Measurements from ENCODE around the gene PDE4D. TPM values are rescaled to one million over a fixed set of nuclear protein-coding genes. Genes with fewer than 3 reads are reported as not detected.

Gene PDE4D
- total RNA-seq, 1 experiment from 2014 or later = 3.6 TPM

- H3K27ac ChIP-seq (ENCODE audit: low read length) = peak overlapping the region; percentile 99
- H2AFZ ChIP-seq (ENCODE audit: low read length) = no peak overlapping the region
- H3K79me2 ChIP-seq (ENCODE audit: low read length) = no peaks in the 10 kb centered on the region
- peak overlapping the region; percentile 96 for H3K9ac ChIP-seq (ENCODE audit: low read length)
- peaks cover 28% of the 10 kb centered on the region for H3K4me1 ChIP-seq (ENCODE audit: insufficient read depth, low read length)
- H3K4me2 ChIP-seq (ENCODE audit: low read length) = peak overlapping the region; percentile 83
- no peaks in the 10 kb centered on the region for H3F3A ChIP-seq (ENCODE audit: low read length, unreplicated experiment)
- intact Hi-C loops (cut with micrococcal nuclease) = loop anchor here (1.0 to 5.0 kb wide), 9 partner anchors 40 to 913 kb away; no protein-coding TSS in a partner anchor
- ChIA-PET CTCF (interaction anchor here (0.6 to 1.4 kb wide), 2 partner anchors 127 to 294 kb away, joined by 4 to 5 read pairs; no protein-coding TSS in a partner anchor), POLR2A (ENCODE audit: unreplicated experiment) (no interaction called here)
- DNase-seq (peak; percentile 72), ATAC-seq (peak; percentile 46)
- no peaks in the 10 kb centered on the region for H3K9me3 ChIP-seq (ENCODE audit: low read length)
- no peaks in the 10 kb centered on the region for H3K27me3 ChIP-seq (ENCODE audit: low read length)
- no peaks in the 10 kb centered on the region for H3K9me2 ChIP-seq (replicated peaks; ENCODE audit: low read length)
- H3K4me3 ChIP-seq (ENCODE audit: low read length) = peak overlapping the region; percentile 56
- TF ChIP-seq EZH2phosphoT487 (IDR thresholded peaks at IDR 0.05; ENCODE audit: borderline replicate concordance, low read length) (no peak), EZH2 (IDR thresholded peaks at IDR 0.05; ENCODE audit: low read length, unreplicated experiment) (no peak), CTCF (conservative IDR thresholded peaks at IDR 0.05; ENCODE audit: low read depth, low read length) (peak; percentile 74)
- BruUV-seq (replicated peaks) = TSS peak; percentile 98
- H4K20me1 ChIP-seq (ENCODE audit: low read length) = no peaks in the 10 kb centered on the region
- H3K36me3 ChIP-seq (ENCODE audit: low read depth, low read length) = no peaks in the 10 kb centered on the region
Measured at GRCh38 chr5:59799668-59800346, 93.7 kb downstream of the PDE4D start.

- Histone ChIP-seq H3K4me2 (ENCODE audit: low read length) (peak overlapping the region; percentile 83), H3K9ac (ENCODE audit: low read length) (peak overlapping the region; percentile 96), H3K27me3 (ENCODE audit: low read length) (no peaks in the 10 kb centered on the region), H4K20me1 (ENCODE audit: low read length) (no peaks in the 10 kb centered on the region), H2AFZ (ENCODE audit: low read length) (no peak overlapping the region), H3K9me3 (ENCODE audit: low read length) (no peaks in the 10 kb centered on the region), H3F3A (ENCODE audit: low read length, unreplicated experiment) (no peaks in the 10 kb centered on the region), H3K9me2 (replicated peaks; ENCODE audit: low read length) (no peaks in the 10 kb centered on the region), H3K4me1 (ENCODE audit: insufficient read depth, low read length) (peaks cover 31% of the 10 kb centered on the region), H3K79me2 (ENCODE audit: low read length) (no peaks in the 10 kb centered on the region), H3K4me3 (ENCODE audit: low read length) (peak overlapping the region; percentile 56), H3K27ac (ENCODE audit: low read length) (peak overlapping the region; percentile 99), H3K36me3 (ENCODE audit: low read depth, low read length) (no peaks in the 10 kb centered on the region)
- CTCF ChIA-PET = interaction anchor here (0.6 kb wide), 1 partner anchor 813 kb away, joined by 5 read pairs; no protein-coding TSS in a partner anchor
- intact Hi-C loops (cut with micrococcal nuclease) = loop anchor here (1.0 to 5.0 kb wide), 5 partner anchors 39 to 282 kb away; no protein-coding TSS in a partner anchor
- BruUV-seq (replicated peaks) = no TSS peak
- peak; percentile 83 for DNase-seq
- peak; percentile 86 for ATAC-seq
- no peak for TF ChIP-seq EZH2 (IDR thresholded peaks at IDR 0.05; ENCODE audit: low read length, unreplicated experiment)
- no peak for TF ChIP-seq CTCF (conservative IDR thresholded peaks at IDR 0.05; ENCODE audit: low read depth, low read length)
- no peak for TF ChIP-seq EZH2phosphoT487 (IDR thresholded peaks at IDR 0.05; ENCODE audit: borderline replicate concordance, low read length)
- POLR2A ChIA-PET (ENCODE audit: unreplicated experiment) = no interaction called here
Measured at GRCh38 chr5:59798862-59799667, 94.5 kb downstream of the PDE4D start.
